Muscle layer of colon (tissue), 2 donors: Measurements from ENCODE around the gene IER5.
"Not testable (repeated sequence)": the region's sequence is repeated elsewhere in the genome, so short reads cannot be mapped to it uniquely, and the experiment has no call there.

Source experiments
- H3K27ac ChIP-seq: one replicate; pipeline ENCODE4 v1.7.0; 2013; ENCODE audit warnings: low read depth, mild to moderate bottlenecking, low read length, moderate library complexity
- H3K27me3 ChIP-seq, 2 donors: one replicate each; pipeline ENCODE4 v1.7.0; 2013; ENCODE audit warnings: low read length in 2 of 2, mild to moderate bottlenecking in 2 of 2; ENCODE audit not compliant: insufficient read depth in 2 of 2, control insufficient read depth in 1 of 2
- H3K36me3 ChIP-seq: one replicate; pipeline ENCODE4 v1.7.0; 2013; ENCODE audit warnings: mild to moderate bottlenecking, low read length; ENCODE audit not compliant: insufficient read depth
- H3K4me1 ChIP-seq: one replicate; pipeline ENCODE4 v1.7.0; 2013; ENCODE audit warnings: mild to moderate bottlenecking, low read length; ENCODE audit not compliant: insufficient read depth
- H3K4me3 ChIP-seq, 2 donors: one replicate each; pipeline ENCODE4 v1.7.0; 2013; ENCODE audit warnings: low read length in 2 of 2, low read depth in 1 of 2, mild to moderate bottlenecking in 1 of 2, moderate library complexity in 1 of 2
- H3K9ac ChIP-seq: one replicate; pipeline ENCODE4 v1.7.0; 2013; ENCODE audit warnings: low read length
- H3K9me3 ChIP-seq: one replicate; pipeline ENCODE4 v1.7.0; 2013; ENCODE audit warnings: mild to moderate bottlenecking, low read length
- donor health status: abdominal sarcoma.
- donor health status: Adenocarcinoma of cecum.

IER5 gene

GRCh38 chr1:181088079-181089016 is at the start of gene IER5:
Gene IER5 (plus strand): TSS chr1:181088700. CDS start chr1:181088903, 203 bp downstream.
- Histone ChIP-seq H3K9me3 (no peaks in the 10 kb centered on the region), H3K4me1 (peaks cover 15% of the 10 kb centered on the region), H3K27me3 (no peaks in the 10 kb centered on the region), H3K36me3 (no peaks in the 10 kb centered on the region), H3K9ac (peak within 1 kb of the TSS; percentile 91), H3K27ac (peak within 1 kb of the TSS; percentile 97), H3K4me3 (peak within 1 kb of the TSS; percentile 53 to 86)

- H3K27me3 ChIP-seq, result no peaks in the 10 kb centered on the region
- H3K9ac ChIP-seq, result no peak overlapping the region
- H3K36me3 ChIP-seq, result peaks cover 5% of the 10 kb centered on the region
- H3K4me3 ChIP-seq, result no peak overlapping the region
- no peak overlapping the region for H3K27ac ChIP-seq
- H3K4me1 ChIP-seq, result peaks cover 7% of the 10 kb centered on the region
- H3K9me3 ChIP-seq, result no peaks in the 10 kb centered on the region
These were observed 48.1 kb upstream of the IER5 start for GRCh38 chr1:181040284-181040865.

DNA sequence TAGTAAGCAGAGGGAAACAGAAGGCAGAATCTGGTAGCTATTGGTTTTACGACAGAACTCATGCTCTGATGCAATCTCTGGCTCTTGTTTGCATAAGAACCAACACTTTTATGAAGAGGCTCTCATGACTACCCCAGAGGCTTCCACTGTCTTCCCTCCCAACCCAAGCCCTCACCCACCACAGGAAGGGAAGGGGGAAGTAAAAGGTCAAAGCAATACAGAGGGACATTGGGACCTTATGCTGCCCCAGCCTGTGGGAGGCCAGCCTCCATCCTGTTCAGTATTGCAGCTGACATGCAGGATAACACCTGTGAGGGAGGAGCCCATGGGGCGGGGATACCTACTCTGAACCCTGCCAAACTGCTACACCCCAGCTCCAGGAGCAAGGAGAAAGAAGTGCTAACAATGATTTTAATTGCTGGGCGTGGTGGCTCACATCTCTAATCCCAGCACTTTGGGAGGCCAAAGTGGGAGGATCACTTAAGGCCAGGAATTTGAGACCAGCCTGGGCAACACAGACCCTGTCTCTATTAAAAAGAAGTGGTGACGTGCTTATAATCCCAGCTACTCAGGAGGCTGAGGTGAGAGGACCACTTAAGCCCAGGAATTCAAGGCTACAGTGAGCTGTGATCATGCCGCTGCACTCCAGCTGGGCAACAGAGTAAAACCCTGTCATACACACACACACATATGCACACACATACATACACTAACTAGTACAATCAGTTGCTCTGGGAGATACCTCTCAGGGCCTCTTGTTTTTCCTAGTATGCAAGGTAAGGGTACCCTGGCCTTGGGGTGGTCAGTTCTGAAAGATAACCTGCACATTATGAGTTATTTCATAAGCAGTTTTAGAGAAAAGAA is 45.2 kb upstream of the IER5 start:
- no peak overlapping the region for H3K27ac ChIP-seq
- H3K9ac ChIP-seq, result no peak overlapping the region
- no peak overlapping the region for H3K4me3 ChIP-seq
- H3K27me3 ChIP-seq, result no peaks in the 10 kb centered on the region
- H3K4me1 ChIP-seq, result peaks cover 4% of the 10 kb centered on the region
- no peaks in the 10 kb centered on the region for H3K9me3 ChIP-seq
- H3K36me3 ChIP-seq, result peaks cover 1% of the 10 kb centered on the region

GRCh38 chr1:181044449-181044966 is 44.0 kb upstream of the IER5 start:
- no peak overlapping the region for H3K4me3 ChIP-seq
- H3K27ac ChIP-seq, result no peak overlapping the region
- H3K36me3 ChIP-seq, result no peaks in the 10 kb centered on the region
- H3K9me3 ChIP-seq, result no peaks in the 10 kb centered on the region
- H3K9ac ChIP-seq, result no peak overlapping the region
- H3K27me3 ChIP-seq, result no peaks in the 10 kb centered on the region
- peaks cover 4% of the 10 kb centered on the region for H3K4me1 ChIP-seq

GRCh38 chr1:181045946-181046345 is 42.6 kb upstream of the IER5 start:
- not testable (repeated sequence) for H3K4me1 ChIP-seq, H3K4me3 ChIP-seq, H3K27me3 ChIP-seq, H3K36me3 ChIP-seq, H3K9ac ChIP-seq, H3K27ac ChIP-seq, H3K9me3 ChIP-seq

DNA sequence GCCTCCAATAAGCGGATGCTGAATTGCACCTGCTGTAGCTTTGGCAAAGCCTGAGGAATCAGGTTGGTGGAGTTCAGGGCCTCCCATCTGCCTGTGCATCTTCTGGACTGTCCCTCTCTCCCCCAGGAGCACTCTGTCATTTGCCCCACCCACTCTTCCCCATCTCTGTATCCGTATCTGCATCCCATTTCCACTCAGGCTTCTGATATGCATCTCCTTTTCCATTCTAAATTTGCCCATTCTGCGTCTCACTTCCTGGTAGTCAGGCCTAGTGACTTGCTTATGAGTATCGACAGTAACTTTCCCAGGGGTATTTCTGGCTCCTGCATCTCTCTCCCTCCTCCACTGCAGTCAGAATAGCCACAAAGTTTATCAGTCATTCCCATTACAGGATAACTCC is 39.1 kb upstream of the IER5 start:
- Histone ChIP-seq H3K27me3 (no peaks in the 10 kb centered on the region), H3K27ac (no peak overlapping the region), H3K9ac (no peak overlapping the region), H3K4me1 (no peaks in the 10 kb centered on the region), H3K9me3 (no peaks in the 10 kb centered on the region), H3K36me3 (peaks cover 7% of the 10 kb centered on the region), H3K4me3 (no peak overlapping the region)

- no peaks in the 10 kb centered on the region for H3K27me3 ChIP-seq
- H3K4me1 ChIP-seq, result no peaks in the 10 kb centered on the region
- H3K9ac ChIP-seq, result no peak overlapping the region
- H3K27ac ChIP-seq, result no peak overlapping the region
- H3K4me3 ChIP-seq, result no peak overlapping the region
- peaks cover 11% of the 10 kb centered on the region for H3K36me3 ChIP-seq
- no peaks in the 10 kb centered on the region for H3K9me3 ChIP-seq
These were observed 37.6 kb upstream of the IER5 start for GRCh38 chr1:181050922-181051321.

DNA sequence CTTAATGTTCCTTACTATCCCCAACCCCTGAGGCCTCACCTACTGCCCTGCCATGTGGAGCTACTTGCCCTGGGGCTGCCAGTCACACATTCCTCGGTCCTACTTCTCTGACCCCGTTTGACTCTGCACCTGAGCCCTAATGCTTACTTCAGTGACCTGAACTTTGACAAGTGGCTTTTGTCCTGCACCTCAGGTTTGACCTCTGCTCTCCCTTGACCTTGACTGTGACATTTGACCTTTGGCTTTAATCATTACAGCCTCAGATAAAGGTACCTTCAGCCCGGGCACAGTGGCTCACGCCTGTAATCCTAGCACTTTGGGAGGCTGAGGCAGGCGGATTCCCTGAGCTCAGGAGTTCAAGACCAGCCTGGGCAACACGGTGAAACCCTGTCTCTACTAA is 31.9 kb upstream of the IER5 start:
- Histone ChIP-seq H3K9me3 (no peaks in the 10 kb centered on the region), H3K27me3 (no peaks in the 10 kb centered on the region), H3K4me3 (no peak overlapping the region), H3K27ac (no peak overlapping the region), H3K4me1 (peaks cover 6% of the 10 kb centered on the region), H3K36me3 (peaks cover 11% of the 10 kb centered on the region), H3K9ac (no peak overlapping the region)

DNA sequence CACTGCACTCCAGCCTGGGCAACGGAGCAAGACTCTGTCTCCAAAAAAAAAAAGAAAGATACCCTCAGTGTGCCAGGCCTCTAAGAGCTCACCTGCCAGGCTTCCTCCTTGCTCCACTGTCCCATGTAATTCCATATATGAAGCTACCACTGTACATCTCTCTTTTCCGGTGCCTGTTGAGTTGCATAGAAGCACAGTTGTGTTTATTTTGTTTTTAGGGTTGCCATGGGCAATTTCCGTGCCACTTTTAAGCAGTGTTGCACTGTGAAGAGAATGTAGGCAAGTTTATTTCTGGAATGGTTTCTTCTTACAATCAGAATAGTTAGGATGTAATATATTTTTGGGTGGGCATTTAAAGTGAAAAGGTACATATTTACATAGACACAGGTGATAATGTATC is 31.4 kb upstream of the IER5 start:
- H3K4me3 ChIP-seq, result no peak overlapping the region
- H3K36me3 ChIP-seq, result peaks cover 11% of the 10 kb centered on the region
- no peak overlapping the region for H3K27ac ChIP-seq

DNA sequence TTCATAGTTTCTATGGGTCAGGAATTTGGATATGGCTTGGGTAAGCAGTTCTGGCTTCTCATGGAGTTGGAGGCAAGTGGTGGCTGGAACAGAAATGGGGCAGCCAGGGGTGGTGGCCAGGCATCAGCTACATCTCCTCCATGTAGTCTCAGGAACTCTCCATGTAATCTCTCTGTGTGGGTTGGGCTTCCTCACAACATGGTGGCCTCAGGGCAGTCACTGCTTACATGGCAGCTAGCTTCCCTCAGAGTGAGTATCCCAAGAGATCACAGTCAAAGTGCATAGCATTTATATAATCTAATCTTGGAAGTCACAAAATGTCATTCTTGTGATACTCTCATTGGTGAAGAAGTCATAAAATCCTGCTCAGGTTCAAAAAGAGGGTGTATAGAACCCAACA is 29.1 kb upstream of the IER5 start:
- no peak overlapping the region for H3K4me3 ChIP-seq
- peaks cover 4% of the 10 kb centered on the region for H3K36me3 ChIP-seq
- no peaks in the 10 kb centered on the region for H3K27me3 ChIP-seq
- no peak overlapping the region for H3K27ac ChIP-seq
- H3K9ac ChIP-seq, result no peak overlapping the region
- H3K9me3 ChIP-seq, result no peaks in the 10 kb centered on the region
- H3K4me1 ChIP-seq, result peaks cover 12% of the 10 kb centered on the region

More for the DNA sequence above, 31.4 kb upstream of the IER5 start:
- Histone ChIP-seq H3K9me3 (no peaks in the 10 kb centered on the region), H3K4me1 (peaks cover 11% of the 10 kb centered on the region), H3K27me3 (no peaks in the 10 kb centered on the region), H3K9ac (no peak overlapping the region)

- H3K27me3 ChIP-seq, result no peaks in the 10 kb centered on the region
These were observed 28.4 kb upstream of the IER5 start for GRCh38 chr1:181060066-181060465.

More at GRCh38 chr1:181060066-181060465, 28.4 kb upstream of the IER5 start:
- Histone ChIP-seq H3K4me3 (no peak overlapping the region), H3K36me3 (peaks cover 4% of the 10 kb centered on the region), H3K9me3 (no peaks in the 10 kb centered on the region), H3K27ac (no peak overlapping the region), H3K4me1 (peaks cover 12% of the 10 kb centered on the region), H3K9ac (no peak overlapping the region)
